Liver (tissue), 3 donors: ENCODE data around the gene SCAF11.

Experiments
- CTCF ChIP-seq: fragments of 150-350 bp; IDR thresholded peaks from 2 replicates; pipeline ENCODE4 v1.5.1; 2017; ENCODE audit warnings: improper control_type of control experiment, low read depth, low read length; ENCODE audit not compliant: missing input control
- FOXA1 ChIP-seq: IDR thresholded peaks from 2 replicates; pipeline ENCODE4 v1.6.1; 2016; ENCODE audit warnings: antibody characterized with exemption
- GABPA ChIP-seq, 2 donors: IDR thresholded peaks in 1 of 2; conservative IDR thresholded peaks in 1 of 2; 2 replicates each; pipeline ENCODE4 v1.6.1; 2016; ENCODE audit warnings: antibody characterized with exemption in 2 of 2, mild to moderate bottlenecking in 1 of 2, moderate library complexity in 1 of 2
- HNF4A ChIP-seq, 2 donors: conservative IDR thresholded peaks; 2 replicates each; pipeline ENCODE4 v1.6.1; 2016; ENCODE audit warnings: antibody characterized with exemption in 2 of 2, mild to moderate bottlenecking in 2 of 2
- JUND ChIP-seq, 2 donors: IDR thresholded peaks; 2 replicates each; pipeline ENCODE4 v1.6.1; 2016; ENCODE audit warnings: antibody characterized with exemption in 2 of 2
- MAX ChIP-seq: IDR thresholded peaks from 2 replicates; pipeline ENCODE4 v1.6.1; 2016; ENCODE audit warnings: antibody characterized with exemption
- RAD21 ChIP-seq, 2 donors: IDR thresholded peaks; 2 replicates each; pipeline ENCODE4 v1.6.1; 2016; ENCODE audit warnings: antibody characterized with exemption in 2 of 2, mild to moderate bottlenecking in 2 of 2
- REST ChIP-seq: IDR thresholded peaks from 2 replicates; pipeline ENCODE4 v1.6.1; 2016; ENCODE audit warnings: antibody characterized with exemption, mild to moderate bottlenecking
- RXRA ChIP-seq, 2 donors: IDR thresholded peaks; 2 replicates each; pipeline ENCODE4 v1.6.1; 2017 to 2018; ENCODE audit warnings: antibody characterized with exemption in 2 of 2, mild to moderate bottlenecking in 1 of 2
- SP1 ChIP-seq: IDR thresholded peaks from 2 replicates; pipeline ENCODE4 v1.6.1; 2018; ENCODE audit warnings: antibody characterized with exemption, mild to moderate bottlenecking
- TAF1 ChIP-seq: conservative IDR thresholded peaks from 2 replicates; pipeline ENCODE4 v1.6.1; 2016; ENCODE audit warnings: antibody characterized with exemption, mild to moderate bottlenecking
- ZBTB33 ChIP-seq: IDR thresholded peaks from 2 replicates; pipeline ENCODE4 v1.6.1; 2016; ENCODE audit warnings: antibody characterized with exemption
- donor health status: healthy.
- donor health status: healthy.

GRCh38 chr12:45946435-45946834, 43.9 kb downstream of the SCAF11 start:
- no peak for TF ChIP-seq CTCF
- TF ChIP-seq MAX: no peak
- no peak for TF ChIP-seq REST
- no peak for TF ChIP-seq RAD21 (IDR thresholded peaks at IDR 0.05)
- no peak for TF ChIP-seq GABPA (IDR thresholded peaks at IDR 0.05 in 1 of 2, conservative IDR thresholded peaks at IDR 0.05 in 1 of 2)
- no peak for TF ChIP-seq ZBTB33
- TF ChIP-seq SP1: no peak
- TF ChIP-seq FOXA1: no peak
- TF ChIP-seq HNF4A (conservative IDR thresholded peaks at IDR 0.05): no peak
- TF ChIP-seq JUND (IDR thresholded peaks at IDR 0.05): no peak
- TF ChIP-seq TAF1: no peak
- no peak for TF ChIP-seq RXRA (IDR thresholded peaks at IDR 0.05)
